Activated T-cell treated with anti-CD3 and anti-CD28 coated beads for 4 hours (primary cell): ENCODE measurements around the gene SCNN1G.
"Not testable (repeated sequence)": the region's sequence is repeated elsewhere in the genome, so short reads cannot be mapped to it uniquely, and the experiment has no call there.

Experiments
- DNase-seq: peaks from one replicate; pipeline ENCODE4 v3.0.0-alpha.2; 2020

Gene SCNN1G

GRCh38 chr16:23206986-23207385 lies 24.4 kb downstream of the SCNN1G start:
- DNase-seq: no peak

DNA sequence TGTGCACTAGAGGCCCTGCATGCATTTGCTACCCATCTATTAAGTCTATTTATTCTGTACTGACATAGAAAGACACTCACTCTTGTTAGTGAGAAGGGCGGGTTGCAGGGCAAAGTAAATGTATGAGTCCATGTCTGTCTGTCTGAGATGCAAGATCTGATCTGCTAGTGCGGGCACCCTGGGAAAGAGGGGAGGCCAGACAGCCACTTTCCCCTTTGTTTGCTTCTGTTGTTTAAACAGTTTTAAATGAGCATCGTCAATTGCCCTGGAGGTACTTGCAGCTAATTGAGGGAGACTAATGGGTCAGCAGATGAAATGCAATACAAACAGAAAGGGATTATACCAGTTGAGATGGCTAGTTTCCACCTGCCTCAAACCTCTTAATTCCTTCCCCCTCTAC lies 24.9 kb downstream of the SCNN1G start:
- no peak for DNase-seq

GRCh38 chr16:23209606-23210005 lies 27.1 kb downstream of the SCNN1G start:
- DNase-seq: no peak

DNA sequence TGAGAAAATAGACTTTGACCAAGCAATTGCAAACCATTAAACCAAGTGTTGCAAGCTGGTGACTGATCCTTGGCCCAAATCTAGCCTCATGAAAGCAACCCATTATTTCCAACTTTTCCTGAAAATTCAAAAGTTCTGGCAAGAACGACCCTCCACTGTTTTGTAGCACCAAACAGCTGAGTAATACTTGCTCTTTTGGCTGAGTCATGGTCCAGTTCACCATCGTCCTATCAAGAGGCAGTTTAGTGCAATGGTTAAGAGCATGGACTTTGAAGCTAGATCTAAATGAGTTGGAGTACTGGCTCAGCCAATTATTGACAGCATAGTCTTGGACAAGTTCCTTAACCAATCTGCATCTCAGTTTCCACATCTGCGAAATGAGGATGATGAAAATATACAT lies 31.3 kb downstream of the SCNN1G start:
- no peak for DNase-seq

GRCh38 chr16:23214796-23215195 lies 32.3 kb downstream of the SCNN1G start:
- no peak for DNase-seq

DNA sequence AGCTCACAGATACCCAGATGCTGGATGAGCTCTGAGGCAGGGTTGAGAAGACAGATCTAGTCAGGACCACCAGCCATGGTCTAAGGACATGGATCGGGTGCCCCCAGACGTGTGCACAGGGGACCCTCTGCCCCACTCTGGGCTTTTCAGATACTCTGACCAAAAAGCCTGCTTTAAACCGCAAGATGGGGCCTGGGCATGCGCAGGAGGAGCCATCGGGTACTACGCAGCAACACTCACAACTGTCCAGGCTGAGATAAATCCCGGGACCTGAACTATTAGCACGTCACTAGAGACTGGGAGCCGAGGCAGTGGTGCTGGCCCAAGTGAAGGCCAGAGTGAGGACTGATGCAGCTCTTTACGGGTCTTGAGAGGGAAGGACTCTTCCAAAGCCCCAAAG lies 32.9 kb downstream of the SCNN1G start:
- DNase-seq: no peak

GRCh38 chr16:23216658-23217246 lies 34.2 kb downstream of the SCNN1G start:
- DNase-seq: no peak

DNA sequence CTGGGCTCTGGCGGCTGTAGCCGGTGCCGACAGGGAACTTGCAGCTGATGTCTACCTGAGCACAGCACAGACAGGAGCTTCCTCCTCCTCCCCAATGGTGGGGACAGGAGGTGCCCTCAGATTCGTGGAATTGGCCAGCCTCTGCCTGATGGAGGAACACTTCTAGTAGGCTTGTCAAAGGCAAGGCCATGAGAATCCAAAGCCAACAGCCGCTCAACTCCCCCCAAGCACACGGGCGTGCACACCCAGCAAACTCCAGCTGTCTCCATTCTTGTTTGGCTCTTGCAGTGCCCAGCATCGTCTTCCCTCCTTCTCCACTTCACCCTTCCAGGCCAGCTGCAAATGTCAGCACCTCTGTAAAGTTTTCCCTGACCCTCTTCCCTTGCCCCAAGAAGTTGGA lies 35.1 kb downstream of the SCNN1G start:
- no peak for DNase-seq

DNA sequence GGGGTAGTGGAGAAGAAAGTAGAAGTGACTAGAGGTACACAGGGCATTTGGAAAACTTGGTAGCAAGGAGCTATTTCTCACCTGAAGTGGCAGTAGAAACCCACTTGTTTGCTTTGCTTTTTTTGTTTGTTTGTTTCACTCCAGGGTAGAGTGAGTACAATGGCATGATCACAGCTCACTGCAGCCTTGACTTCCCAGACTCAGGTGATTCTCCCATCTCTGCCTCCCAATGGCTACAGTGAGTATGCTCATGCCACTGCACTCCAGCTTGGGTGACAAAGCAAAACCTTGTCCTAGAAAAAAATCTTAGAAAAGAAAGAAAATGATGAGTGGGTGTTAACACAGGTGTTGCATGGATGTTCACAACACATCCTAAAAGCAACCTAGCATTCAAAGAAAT lies 40.4 kb downstream of the SCNN1G start:
- DNase-seq: no peak

GRCh38 chr16:23223368-23223767 lies 40.8 kb downstream of the SCNN1G start:
- DNase-seq: no peak

DNA sequence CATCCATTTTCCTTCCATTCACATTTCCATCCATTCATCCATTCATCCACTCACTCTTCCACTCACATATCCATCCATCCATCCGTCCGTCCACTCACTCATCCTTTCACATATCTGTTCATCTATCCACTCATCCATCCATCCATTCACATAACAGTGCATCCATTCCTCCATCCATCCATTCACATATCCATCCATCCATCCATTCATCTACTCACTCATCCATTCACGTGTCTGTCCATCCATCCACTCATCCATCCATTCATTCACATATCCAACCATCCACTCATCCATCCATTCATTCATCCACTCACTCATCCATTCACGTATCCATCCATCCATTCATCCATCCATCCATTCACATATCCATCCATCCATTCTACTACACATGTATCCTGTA lies 42.6 kb downstream of the SCNN1G start:
- no peak for DNase-seq

GRCh38 chr16:23225634-23226033 lies 43.1 kb downstream of the SCNN1G start:
- no peak for DNase-seq

- no peak for DNase-seq
Observed at GRCh38 chr16:23227529-23227928, 45.0 kb downstream of the SCNN1G start.

- no peak for DNase-seq
Observed at GRCh38 chr16:23229714-23230113, 47.2 kb downstream of the SCNN1G start.

GRCh38 chr16:23232806-23233205 lies 50.3 kb downstream of the SCNN1G start:
- DNase-seq: no peak

GRCh38 chr16:23235176-23235575 lies 52.6 kb downstream of the SCNN1G start:
- no peak for DNase-seq

- DNase-seq: no peak
Observed at GRCh38 chr16:23236983-23237382, 54.4 kb downstream of the SCNN1G start.

GRCh38 chr16:23240994-23241393 lies 58.4 kb downstream of the SCNN1G start:
- DNase-seq: no peak

DNA sequence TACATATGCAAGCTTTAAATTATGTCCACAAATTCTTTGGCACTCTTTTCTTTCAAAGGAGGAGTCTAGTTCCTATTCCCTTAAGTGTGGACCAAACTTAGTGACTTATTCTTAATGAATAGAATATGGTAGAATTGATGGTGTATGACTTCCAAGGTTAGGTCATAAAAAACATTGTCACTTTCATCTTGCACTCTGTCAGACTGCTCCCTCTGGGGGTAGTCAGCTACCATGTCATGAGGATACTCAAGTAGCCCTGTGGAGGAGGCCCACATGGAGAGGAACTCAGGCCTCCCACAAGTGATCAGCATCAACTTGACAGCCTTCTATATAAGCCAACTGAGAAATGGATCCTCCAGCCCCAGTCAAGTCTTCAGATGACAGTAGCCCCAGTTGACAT lies 61.6 kb downstream of the SCNN1G start:
- DNase-seq: no peak

GRCh38 chr16:23245268-23245667 lies 62.7 kb downstream of the SCNN1G start:
- no peak for DNase-seq

- DNase-seq: no peak
Observed at GRCh38 chr16:23248261-23249194, 66.0 kb downstream of the SCNN1G start.

DNA sequence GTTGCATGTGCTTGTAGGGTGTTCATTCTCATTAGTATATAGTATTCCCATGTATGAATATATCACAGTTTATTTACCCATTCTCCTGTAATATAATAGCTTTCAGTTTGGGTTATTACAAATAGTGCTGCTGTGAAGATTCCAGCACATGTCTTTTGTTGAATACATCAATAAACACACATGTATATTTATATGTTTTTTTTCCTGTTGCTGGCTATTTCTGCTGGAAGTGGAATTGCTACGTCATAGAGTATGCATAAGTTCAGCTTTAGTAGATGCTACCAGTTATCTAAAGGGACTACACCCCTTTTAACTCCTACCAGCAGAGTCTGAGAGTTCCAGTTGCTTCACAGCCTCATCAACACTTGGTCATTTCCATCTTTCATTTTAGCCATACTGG lies 67.3 kb downstream of the SCNN1G start:
- no peak for DNase-seq

GRCh38 chr16:23252310-23252709 lies 69.8 kb downstream of the SCNN1G start:
- no peak for DNase-seq

DNA sequence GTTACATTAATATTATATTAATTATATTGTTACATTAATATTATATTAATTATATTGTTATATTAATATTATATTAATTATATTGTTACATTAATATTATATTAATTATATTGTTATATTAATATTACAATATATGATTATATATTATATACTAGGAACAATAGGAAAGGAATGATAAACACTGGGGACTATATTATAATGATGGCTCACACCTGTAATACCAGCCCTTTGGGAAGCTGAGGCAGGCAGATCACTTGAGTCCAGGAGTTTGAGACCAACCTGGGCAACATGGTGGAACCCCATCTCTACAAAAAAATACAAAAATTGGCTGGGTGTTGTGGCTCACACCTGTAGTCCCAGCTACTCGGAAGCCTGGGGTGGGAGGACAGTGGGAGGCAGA lies 71.1 kb downstream of the SCNN1G start:
- DNase-seq: not testable (repeated sequence)

DNA sequence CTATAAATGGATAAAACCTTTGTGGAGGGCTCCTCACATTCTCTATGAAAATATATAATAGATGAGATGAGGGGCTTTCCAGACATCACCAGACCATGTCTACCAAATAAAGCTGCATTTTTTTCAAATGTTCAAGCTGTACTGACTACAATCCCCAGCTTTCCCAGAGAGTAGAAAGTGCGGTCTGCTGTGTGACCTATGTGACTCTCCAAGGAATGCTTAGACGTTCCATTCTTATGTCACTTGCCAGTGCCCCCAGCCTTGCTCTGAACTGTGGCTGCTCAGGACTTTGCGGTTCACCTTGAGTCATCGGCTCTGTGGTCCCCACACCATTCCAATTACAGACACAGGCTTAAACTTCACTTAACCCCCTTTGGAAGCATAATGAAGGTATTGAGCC lies 71.8 kb downstream of the SCNN1G start:
- no peak for DNase-seq
